ENCODE measurements around the gene TMEM8B.

TMEM8B gene

DNA sequence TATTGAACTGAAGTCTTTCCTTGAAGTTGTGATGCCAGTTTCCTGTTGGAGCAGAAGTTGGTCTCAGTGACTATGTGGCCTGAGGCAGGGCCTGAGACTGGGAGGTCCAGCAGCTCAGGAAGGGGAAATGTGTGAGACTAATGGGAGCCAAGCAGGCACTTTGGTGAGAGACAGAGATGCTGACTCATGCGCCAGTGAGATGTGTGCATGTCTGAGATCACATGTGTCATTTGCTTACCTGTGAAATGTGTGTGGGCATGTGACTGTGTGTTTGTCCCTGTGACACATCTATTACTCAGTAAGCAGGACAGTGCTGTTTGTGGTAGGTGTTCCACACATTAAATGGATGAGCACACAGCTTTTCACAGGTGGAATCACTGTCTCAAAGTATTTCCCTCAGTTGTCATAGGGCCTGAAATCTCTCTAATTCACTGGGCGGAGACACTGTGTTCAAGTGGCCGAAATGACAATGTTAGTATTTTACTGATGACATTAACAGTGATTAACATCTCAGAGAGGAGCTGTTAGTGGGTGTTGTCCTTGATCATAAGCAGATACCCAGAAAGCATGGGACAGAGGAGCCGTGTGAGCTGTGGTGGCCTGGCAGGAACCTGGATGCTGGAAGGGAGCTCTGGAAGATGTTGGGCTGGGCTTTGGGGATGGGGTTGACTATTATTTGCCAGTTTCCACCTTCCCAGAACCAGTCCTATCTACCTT lies 30.2 kb upstream of the TMEM8B start:
- Mint-ChIP-seq H3K36me3 (ENCODE audit: low read depth) (no peaks in the 10 kb centered on the region), H3K27ac (no peak overlapping the region), H3K4me3 (no peak overlapping the region), H3K27me3 (peaks cover 9% of the 10 kb centered on the region), H3K4me1 (ENCODE audit: low read depth) (peaks cover 15% of the 10 kb centered on the region), H3K9me3 (no peaks in the 10 kb centered on the region)
- intact Hi-C loops (cut with micrococcal nuclease) = no loop called here

DNA sequence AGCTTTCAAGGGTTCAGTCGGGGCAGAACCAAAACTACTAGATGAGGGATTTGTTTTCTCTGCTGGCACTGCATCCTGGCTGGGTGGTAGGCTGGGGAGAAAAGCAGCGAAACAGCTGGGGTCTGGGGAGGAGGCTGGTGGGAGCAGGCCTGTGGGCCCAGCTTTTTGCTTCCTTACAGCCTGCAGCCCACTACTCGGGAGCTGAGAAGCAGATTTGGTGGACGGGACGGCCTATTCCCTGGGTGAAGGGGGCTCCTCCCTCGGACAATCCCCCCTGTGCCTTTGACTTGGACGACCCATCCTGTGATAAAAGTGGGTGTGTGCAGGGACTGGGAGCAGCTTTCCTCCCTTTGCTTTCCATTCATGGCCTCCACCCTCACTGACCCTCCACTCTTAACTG lies 28.5 kb upstream of the TMEM8B start:
- Mint-ChIP-seq H3K27me3 (peaks cover 17% of the 10 kb centered on the region), H3K27ac (no peak overlapping the region), H3K4me1 (ENCODE audit: low read depth) (peaks cover 13% of the 10 kb centered on the region), H3K36me3 (ENCODE audit: low read depth) (no peaks in the 10 kb centered on the region), H3K4me3 (no peak overlapping the region), H3K9me3 (no peaks in the 10 kb centered on the region)
- intact Hi-C loops (cut with micrococcal nuclease) = no loop called here

DNA sequence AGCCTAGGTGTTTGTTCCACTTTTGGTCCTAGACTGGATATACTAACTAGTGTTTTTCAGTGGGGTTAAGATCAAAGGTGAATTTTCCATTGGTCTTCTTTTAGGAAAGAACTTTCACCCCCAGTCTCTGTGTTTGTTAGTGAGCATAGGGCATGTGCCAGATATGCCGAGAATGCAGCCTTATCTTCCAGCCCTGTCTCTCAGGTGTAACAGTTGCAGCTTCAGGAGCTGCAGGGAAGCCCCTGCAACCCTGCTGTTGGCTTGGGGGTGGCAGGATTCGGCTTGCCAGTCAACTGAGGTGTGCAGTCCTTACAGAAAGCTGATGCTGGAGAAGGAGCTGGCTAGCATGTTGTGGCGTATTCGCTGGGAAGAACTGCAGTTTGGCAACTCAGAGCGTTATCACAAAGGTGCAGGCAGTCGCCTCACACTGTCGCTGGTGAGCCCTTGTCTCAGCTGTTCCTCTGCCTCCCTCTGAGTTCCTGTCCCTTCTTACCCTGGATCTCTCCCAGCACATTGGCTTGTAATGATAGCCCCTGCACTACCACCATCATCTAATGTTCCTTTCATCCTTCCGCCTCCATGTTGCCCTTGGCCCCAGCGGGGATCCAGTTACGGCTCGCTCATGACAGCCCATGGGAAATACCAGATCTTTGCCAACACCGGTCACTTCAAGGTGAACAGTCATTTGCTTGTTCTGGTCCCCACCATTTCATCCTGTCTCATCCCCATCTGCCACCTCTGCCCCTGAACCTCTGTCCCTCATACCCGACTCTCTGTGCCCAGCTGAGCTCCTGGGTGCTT lies 27.5 kb upstream of the TMEM8B start:
- Mint-ChIP-seq H3K27ac (no peak overlapping the region), H3K36me3 (ENCODE audit: low read depth) (no peaks in the 10 kb centered on the region)
- intact Hi-C loops (cut with micrococcal nuclease) = no loop called here

GRCh38 chr9:35806101-35806500 lies 22.9 kb upstream of the TMEM8B start:
- Mint-ChIP-seq H3K9me3 (no peaks in the 10 kb centered on the region), H3K36me3 (ENCODE audit: low read depth) (no peaks in the 10 kb centered on the region), H3K4me3 (no peak overlapping the region), H3K4me1 (ENCODE audit: low read depth) (peaks cover 11% of the 10 kb centered on the region), H3K27me3 (peaks cover 12% of the 10 kb centered on the region), H3K27ac (no peak overlapping the region)
- intact Hi-C loops (cut with micrococcal nuclease) = no loop called here

More for the DNA sequence above, 27.5 kb upstream of the TMEM8B start:
- H3K27me3 Mint-ChIP-seq = peaks cover 17% of the 10 kb centered on the region
- H3K4me3 Mint-ChIP-seq = no peak overlapping the region
- no peaks in the 10 kb centered on the region for H3K9me3 Mint-ChIP-seq
- H3K4me1 Mint-ChIP-seq (ENCODE audit: low read depth) = peaks cover 10% of the 10 kb centered on the region

- intact Hi-C loops (cut with micrococcal nuclease) = no loop called here
- Mint-ChIP-seq H3K9me3 (no peaks in the 10 kb centered on the region), H3K4me3 (no peak overlapping the region), H3K36me3 (ENCODE audit: low read depth) (no peaks in the 10 kb centered on the region), H3K27me3 (peaks cover 8% of the 10 kb centered on the region), H3K27ac (no peak overlapping the region), H3K4me1 (ENCODE audit: low read depth) (peaks cover 31% of the 10 kb centered on the region)
Observed at GRCh38 chr9:35808433-35808832, 20.6 kb upstream of the TMEM8B start.

- no peaks in the 10 kb centered on the region for H3K9me3 Mint-ChIP-seq
- peaks cover 7% of the 10 kb centered on the region for H3K36me3 Mint-ChIP-seq (ENCODE audit: low read depth)
- intact Hi-C loops (cut with micrococcal nuclease) = loop anchor here (10.0 kb wide), 1 partner anchor 165 kb away; no protein-coding TSS in a partner anchor
- peaks cover 1% of the 10 kb centered on the region for H3K27me3 Mint-ChIP-seq
- peaks cover 37% of the 10 kb centered on the region for H3K4me1 Mint-ChIP-seq (ENCODE audit: low read depth)
- H3K4me3 Mint-ChIP-seq = no peak overlapping the region
- no peak overlapping the region for H3K27ac Mint-ChIP-seq
Observed at GRCh38 chr9:35810122-35810521, 18.9 kb upstream of the TMEM8B start.

DNA sequence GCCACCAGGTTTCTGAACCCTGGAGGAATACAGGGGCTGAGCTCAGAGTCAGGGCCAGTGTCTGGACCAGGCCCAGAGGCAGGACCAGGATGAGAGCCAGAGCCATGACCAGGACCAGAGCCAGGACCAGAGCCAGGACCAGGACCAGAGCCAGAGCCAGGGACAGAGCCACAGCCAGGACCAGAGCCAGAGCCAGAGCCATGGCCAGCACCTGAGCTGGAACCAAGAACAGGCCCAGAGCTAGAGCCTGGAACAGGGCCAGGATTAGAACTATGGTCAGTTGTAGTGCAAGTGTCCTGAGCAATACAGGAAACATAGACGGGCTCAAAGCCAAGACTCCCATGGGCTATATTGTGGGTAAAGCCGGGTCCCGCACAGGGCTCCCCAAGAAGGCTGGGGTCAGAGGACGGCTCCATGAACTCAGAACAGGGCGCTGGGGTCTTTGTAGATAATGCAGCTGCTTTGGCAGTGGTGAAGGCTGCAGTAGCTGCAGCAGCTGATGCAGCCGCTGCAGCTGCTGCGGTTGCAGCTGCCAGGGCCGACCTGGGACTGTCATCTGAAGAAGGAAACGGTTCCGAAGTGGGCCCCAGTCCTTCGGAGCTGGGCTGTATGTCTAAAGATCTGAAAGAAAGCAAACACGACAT lies 17.5 kb upstream of the TMEM8B start:
- intact Hi-C loops (cut with micrococcal nuclease) = loop anchor here (10.0 kb wide), 1 partner anchor 167 kb away; no protein-coding TSS in a partner anchor
- peak overlapping the region; percentile 86 for H3K27ac Mint-ChIP-seq
- peaks cover 12% of the 10 kb centered on the region for H3K36me3 Mint-ChIP-seq (ENCODE audit: low read depth)
- H3K4me3 Mint-ChIP-seq = peak overlapping the region; percentile 82
- no peaks in the 10 kb centered on the region for H3K27me3 Mint-ChIP-seq
- H3K9me3 Mint-ChIP-seq = no peaks in the 10 kb centered on the region
- H3K4me1 Mint-ChIP-seq (ENCODE audit: low read depth) = peaks cover 43% of the 10 kb centered on the region

DNA sequence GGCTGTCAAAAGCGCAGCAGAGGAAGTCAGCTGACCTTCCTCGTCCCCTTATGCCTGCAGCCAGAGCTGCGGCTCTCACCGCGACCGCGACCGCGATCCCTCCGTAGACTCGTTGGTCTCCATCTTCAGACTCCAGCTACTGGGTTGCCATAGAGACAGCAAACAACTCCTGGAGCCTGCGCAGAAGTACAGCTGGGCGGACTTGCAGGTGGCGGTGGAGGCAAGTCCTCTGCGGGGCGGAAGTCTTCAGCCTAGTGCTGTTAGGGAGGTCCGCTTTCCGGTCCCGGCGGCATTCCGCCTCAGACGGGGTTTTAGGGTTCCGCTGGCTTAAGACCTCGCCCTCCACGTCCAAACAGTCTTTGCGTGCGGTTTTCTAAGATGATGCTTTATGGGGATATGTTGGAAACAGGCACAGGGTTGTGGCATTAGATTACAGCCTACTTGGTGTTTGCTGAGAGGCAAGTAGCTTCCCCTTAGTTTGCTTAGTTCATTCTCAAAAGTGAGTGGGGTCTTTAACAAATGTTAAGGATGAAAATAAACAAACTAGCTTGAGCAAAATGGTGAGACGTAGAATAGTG lies 16.9 kb upstream of the TMEM8B start, which contains the start of gene SPAG8:
SPAG8 (minus strand) TSS at position 238 of the 578 bp plus-strand sequence; CDS start at position 123, 115 bp downstream.
- peak within 1 kb of the TSS; percentile 86 for H3K27ac Mint-ChIP-seq
- intact Hi-C loops (cut with micrococcal nuclease) = loop anchor here (10.0 kb wide), 1 partner anchor 167 kb away; no protein-coding TSS in a partner anchor
- H3K27me3 Mint-ChIP-seq = no peaks in the 10 kb centered on the region
- H3K36me3 Mint-ChIP-seq (ENCODE audit: low read depth) = peaks cover 12% of the 10 kb centered on the region
- no peaks in the 10 kb centered on the region for H3K9me3 Mint-ChIP-seq
- peaks cover 44% of the 10 kb centered on the region for H3K4me1 Mint-ChIP-seq (ENCODE audit: low read depth)
- peak within 1 kb of the TSS; percentile 82 for H3K4me3 Mint-ChIP-seq

GRCh38 chr9:35813434-35814105 lies 15.5 kb upstream of the TMEM8B start:
- peaks cover 12% of the 10 kb centered on the region for H3K36me3 Mint-ChIP-seq (ENCODE audit: low read depth)
- H3K4me3 Mint-ChIP-seq = no peak overlapping the region
- intact Hi-C loops (cut with micrococcal nuclease) = loop anchor here (2.0 to 10.0 kb wide), 2 partner anchors 77 to 169 kb away; no protein-coding TSS in a partner anchor
- peaks cover 3% of the 10 kb centered on the region for H3K27me3 Mint-ChIP-seq
- H3K4me1 Mint-ChIP-seq (ENCODE audit: low read depth) = peaks cover 56% of the 10 kb centered on the region
- peak overlapping the region; percentile 86 for H3K27ac Mint-ChIP-seq
- no peaks in the 10 kb centered on the region for H3K9me3 Mint-ChIP-seq

- Mint-ChIP-seq H3K27me3 (peaks cover 3% of the 10 kb centered on the region), H3K36me3 (ENCODE audit: low read depth) (peaks cover 12% of the 10 kb centered on the region), H3K9me3 (no peaks in the 10 kb centered on the region), H3K27ac (peak overlapping the region; percentile 86), H3K4me1 (ENCODE audit: low read depth) (peaks cover 56% of the 10 kb centered on the region), H3K4me3 (peak overlapping the region; percentile 93)
- intact Hi-C loops (cut with micrococcal nuclease) = loop anchor here (2.0 to 10.0 kb wide), 2 partner anchors 77 to 169 kb away; no protein-coding TSS in a partner anchor
Observed at GRCh38 chr9:35814106-35814840, 14.8 kb upstream of the TMEM8B start.

DNA sequence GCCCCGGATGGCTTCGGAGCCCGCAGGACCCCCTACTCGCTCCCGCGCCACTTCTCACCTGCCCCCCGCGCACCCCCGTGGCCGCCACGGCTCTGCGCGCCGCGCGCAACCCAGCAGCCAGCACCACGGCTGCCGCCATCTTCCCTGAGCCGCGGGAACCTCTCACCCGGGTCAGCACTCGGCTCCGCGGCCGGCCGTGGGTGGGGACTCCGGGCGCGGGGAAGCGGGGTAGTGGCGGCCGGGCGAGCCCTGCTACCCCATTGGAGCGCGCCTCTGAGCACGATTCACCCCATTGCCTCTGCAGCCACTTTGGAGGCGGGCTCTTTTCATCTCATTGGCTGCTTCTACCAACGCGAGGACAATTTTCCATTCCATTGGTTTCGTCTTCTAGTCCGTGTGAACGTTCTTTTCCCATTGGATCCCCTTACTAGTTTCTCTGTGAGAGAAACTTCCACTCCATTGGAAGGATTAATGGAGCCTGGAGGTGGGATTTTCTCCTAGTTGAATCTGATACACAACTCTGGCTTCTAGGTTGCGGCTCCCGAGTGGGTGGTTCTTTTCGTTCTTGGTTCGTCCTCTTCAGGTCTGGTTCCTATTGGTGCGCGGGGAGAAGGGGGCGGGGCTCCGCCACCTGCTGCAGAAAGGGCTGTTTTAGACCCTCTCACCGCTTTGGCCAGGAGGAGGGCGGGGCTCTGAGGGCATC lies 14.0 kb upstream of the TMEM8B start, which contains the start of gene HINT2:
HINT2 (minus strand) TSS at position 202 of the 703 bp plus-strand sequence; CDS start at position 139, 63 bp downstream.
- peaks cover 3% of the 10 kb centered on the region for H3K27me3 Mint-ChIP-seq
- peaks cover 56% of the 10 kb centered on the region for H3K4me1 Mint-ChIP-seq (ENCODE audit: low read depth)
- H3K4me3 Mint-ChIP-seq = peak within 1 kb of the TSS; percentile 93
- H3K36me3 Mint-ChIP-seq (ENCODE audit: low read depth) = peaks cover 12% of the 10 kb centered on the region
- intact Hi-C loops (cut with micrococcal nuclease) = loop anchor here (2.0 to 10.0 kb wide), 2 partner anchors 78 to 170 kb away; no protein-coding TSS in a partner anchor
- no peaks in the 10 kb centered on the region for H3K9me3 Mint-ChIP-seq
- H3K27ac Mint-ChIP-seq = peak within 1 kb of the TSS; percentile 86

DNA sequence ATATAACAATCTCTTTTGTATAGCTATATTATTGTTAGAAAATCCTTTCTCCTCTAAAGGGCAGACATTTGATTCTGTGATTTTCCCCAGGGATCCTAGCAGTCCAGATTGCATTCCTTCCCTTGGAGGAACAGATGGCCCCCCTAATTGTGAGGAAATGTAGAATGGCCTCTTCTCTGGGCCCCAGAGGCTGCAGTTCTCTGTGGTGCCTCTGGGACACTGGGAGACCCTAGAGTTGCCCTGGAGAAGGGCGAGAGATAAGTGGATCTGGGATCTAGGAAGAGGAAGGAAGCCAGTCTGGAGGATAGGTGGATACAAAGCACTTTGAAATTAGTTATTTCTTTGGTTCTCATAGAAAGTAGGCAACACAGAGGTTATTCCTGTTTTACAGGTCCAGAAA lies 12.3 kb upstream of the TMEM8B start:
- Mint-ChIP-seq H3K4me1 (ENCODE audit: low read depth) (peaks cover 44% of the 10 kb centered on the region), H3K27me3 (peaks cover 5% of the 10 kb centered on the region), H3K27ac (no peak overlapping the region), H3K4me3 (no peak overlapping the region), H3K9me3 (no peaks in the 10 kb centered on the region), H3K36me3 (ENCODE audit: low read depth) (peaks cover 12% of the 10 kb centered on the region)
- intact Hi-C loops (cut with micrococcal nuclease) = loop anchor here (10.0 kb wide), 1 partner anchor 172 kb away; no protein-coding TSS in a partner anchor
